Activated T-cell treated with anti-CD3 and anti-CD28 coated beads for 48 hours (primary cell): ENCODE data around the gene VAPB.
A peak's percentile ranks its signal among the peaks of the same experiment; 100 is the strongest.
"Not testable (repeated sequence)": the region's sequence is repeated elsewhere in the genome, so short reads cannot be mapped to it uniquely, and the experiment has no call there.

ENCODE experiments used
- DNase-seq: peaks from one replicate; pipeline ENCODE4 v3.0.0-alpha.2; 2020; ENCODE audit warnings: low read depth

VAPB gene

GRCh38 chr20:58388882-58389323, at the start of gene VAPB:
Gene VAPB, plus strand, starts transcription at chr20:58389229. Its CDS starts 231 bp downstream, at chr20:58389460.
- DNase-seq = peak; percentile 97

GRCh38 chr20:58339741-58340140, 49.3 kb upstream of the VAPB start:
- DNase-seq = no peak

- no peak for DNase-seq
These were observed 48.9 kb upstream of the VAPB start for GRCh38 chr20:58340151-58340550.

- DNase-seq = no peak
These were observed 48.2 kb upstream of the VAPB start for GRCh38 chr20:58340853-58341252.

- no peak for DNase-seq
These were observed 46.7 kb upstream of the VAPB start for GRCh38 chr20:58342104-58342945.

- no peak for DNase-seq
These were observed 44.3 kb upstream of the VAPB start for GRCh38 chr20:58344741-58345140.

GRCh38 chr20:58349570-58349969, 39.5 kb upstream of the VAPB start:
- no peak for DNase-seq

GRCh38 chr20:58352468-58352867, 36.6 kb upstream of the VAPB start:
- peak; percentile 27 for DNase-seq

GRCh38 chr20:58359441-58359840, 29.6 kb upstream of the VAPB start:
- no peak for DNase-seq

- no peak for DNase-seq
These were observed 28.1 kb upstream of the VAPB start for GRCh38 chr20:58360936-58361335.

- DNase-seq = no peak
These were observed 27.4 kb upstream of the VAPB start for GRCh38 chr20:58361481-58362205.

GRCh38 chr20:58362206-58362516, 26.9 kb upstream of the VAPB start:
- DNase-seq = no peak

GRCh38 chr20:58362970-58363369, 26.1 kb upstream of the VAPB start:
- DNase-seq = no peak

- no peak for DNase-seq
These were observed 22.2 kb upstream of the VAPB start for GRCh38 chr20:58366866-58367265.

- DNase-seq = no peak
These were observed 16.2 kb upstream of the VAPB start for GRCh38 chr20:58372806-58373205.

- not testable (repeated sequence) for DNase-seq
These were observed 15.7 kb upstream of the VAPB start for GRCh38 chr20:58373296-58373695.

- no peak for DNase-seq
These were observed 14.8 kb upstream of the VAPB start for GRCh38 chr20:58374027-58374850.

- no peak for DNase-seq
These were observed 13.9 kb upstream of the VAPB start for GRCh38 chr20:58374906-58375758.

GRCh38 chr20:58375759-58376352, 13.2 kb upstream of the VAPB start:
- DNase-seq = no peak

- no peak for DNase-seq
These were observed 12.0 kb upstream of the VAPB start for GRCh38 chr20:58377017-58377416.

GRCh38 chr20:58377766-58378401, 11.1 kb upstream of the VAPB start:
- DNase-seq = no peak
